Fibroblast of lung (primary cell): ENCODE measurements around the gene ELAVL2. TPM values are rescaled to one million over a fixed set of nuclear protein-coding genes. Genes with fewer than 3 reads are reported as not detected.

Experiments used
- DNase-seq, 2 donors: peaks; one replicate each; pipeline versions ENCODE4 v3.0.0 to v3.0.0-alpha.2; 2010; ENCODE audit warnings: low read depth in 2 of 2
- H2AFZ ChIP-seq: 2 replicates; pipeline ENCODE4 v1.5.1; 2012; ENCODE audit warnings: low read length, control low read depth, inconsistent platforms
- H3K27ac ChIP-seq: 2 replicates; pipeline ENCODE4 v1.5.1; 2011; ENCODE audit warnings: low read length, control low read depth; ENCODE audit not compliant: insufficient read depth
- H3K27me3 ChIP-seq: 2 replicates; pipeline ENCODE4 v1.5.1; 2011; ENCODE audit warnings: mild to moderate bottlenecking, low read length; ENCODE audit not compliant: control insufficient read depth, insufficient read depth
- H3K36me3 ChIP-seq: 2 replicates; pipeline ENCODE4 v1.5.1; 2011; ENCODE audit warnings: low read length; ENCODE audit not compliant: control insufficient read depth, insufficient read depth
- H3K4me1 ChIP-seq: 2 replicates; pipeline ENCODE4 v1.5.1; 2011; ENCODE audit warnings: low read length; ENCODE audit not compliant: control insufficient read depth, insufficient read depth; ENCODE audit errors: extremely low read depth
- H3K4me2 ChIP-seq: 2 replicates; pipeline ENCODE4 v1.5.1; 2011; ENCODE audit warnings: low read length, control low read depth; ENCODE audit not compliant: insufficient read depth; ENCODE audit errors: extremely low read depth
- H3K4me3 ChIP-seq, 4 experiments: fragments of 200-600 bp in 1 of 4; sonication (generic) in 1 of 4; replicated peaks in 1 of 4; 2 replicates each; pipeline ENCODE4 v1.5.1; 2011 to 2016; ENCODE audit warnings: low read length in 4 of 4, low read depth in 3 of 4, mild to moderate bottlenecking in 3 of 4, control low read depth in 2 of 4, inconsistent platforms in 1 of 4, mixed read lengths in 1 of 4; ENCODE audit not compliant: insufficient read depth in 1 of 4; ENCODE audit errors: control extremely low read depth in 1 of 4
- H3K79me2 ChIP-seq: 2 replicates; pipeline ENCODE4 v1.5.1; 2012; ENCODE audit warnings: mild to moderate bottlenecking, low read length, inconsistent platforms; ENCODE audit not compliant: control insufficient read depth, insufficient read depth
- H3K9ac ChIP-seq: 2 replicates; pipeline ENCODE4 v1.5.1; 2011; ENCODE audit warnings: mild to moderate bottlenecking, low read length, control low read depth; ENCODE audit not compliant: insufficient read depth
- H3K9me3 ChIP-seq: 2 replicates; pipeline ENCODE4 v1.5.1; 2012; ENCODE audit warnings: low read depth, low read length; ENCODE audit not compliant: control insufficient read depth, insufficient read depth
- H4K20me1 ChIP-seq: 2 replicates; pipeline ENCODE4 v1.5.1; 2011; ENCODE audit warnings: low read length; ENCODE audit not compliant: control insufficient read depth, insufficient read depth; ENCODE audit errors: extremely low read depth
- EZH2 ChIP-seq: IDR thresholded peaks from 2 replicates; pipeline ENCODE4 v1.5.1; 2012; ENCODE audit warnings: low read length, control low read depth, mild to moderate bottlenecking; ENCODE audit errors: missing control alignments
- polyA plus RNA-seq, 2 donors: library from polyadenylated mRNA; depleted of rRNA in 1 of 2; stranded (reverse) in 1 of 2; unstranded in 1 of 2; fragments of >200 nt; gene quantifications; 2 replicates each; pipeline ENCODE4 v1.2.1, GENCODE V29; 2011 to 2012; ENCODE audit warnings: missing spikeins in 1 of 2
- total RNA-seq: library from RNA; depleted of rRNA; stranded (reverse); fragments of >200 nt; gene quantifications from 2 replicates; pipeline ENCODE4 v1.2.1, GENCODE V29; 2014
- TF ChIP-seq, protein P1 (sequence below), 2 donors: IDR thresholded peaks in 1 of 2; conservative IDR thresholded peaks in 1 of 2; 1 replicate in 1 of 2; 2 replicates in 1 of 2; pipeline ENCODE4 v1.5.1; 2011 to 2012; ENCODE audit warnings: low read length in 2 of 2, control low read depth in 1 of 2, inconsistent platforms in 1 of 2, low read depth in 1 of 2, mild to moderate bottlenecking in 1 of 2

Gene ELAVL2
- total and polyA plus RNA-seq, 2 donors (not counting 1 experiment from before 2014, with no cell fraction given), result under 0.01 to 0.03 TPM

DNA sequence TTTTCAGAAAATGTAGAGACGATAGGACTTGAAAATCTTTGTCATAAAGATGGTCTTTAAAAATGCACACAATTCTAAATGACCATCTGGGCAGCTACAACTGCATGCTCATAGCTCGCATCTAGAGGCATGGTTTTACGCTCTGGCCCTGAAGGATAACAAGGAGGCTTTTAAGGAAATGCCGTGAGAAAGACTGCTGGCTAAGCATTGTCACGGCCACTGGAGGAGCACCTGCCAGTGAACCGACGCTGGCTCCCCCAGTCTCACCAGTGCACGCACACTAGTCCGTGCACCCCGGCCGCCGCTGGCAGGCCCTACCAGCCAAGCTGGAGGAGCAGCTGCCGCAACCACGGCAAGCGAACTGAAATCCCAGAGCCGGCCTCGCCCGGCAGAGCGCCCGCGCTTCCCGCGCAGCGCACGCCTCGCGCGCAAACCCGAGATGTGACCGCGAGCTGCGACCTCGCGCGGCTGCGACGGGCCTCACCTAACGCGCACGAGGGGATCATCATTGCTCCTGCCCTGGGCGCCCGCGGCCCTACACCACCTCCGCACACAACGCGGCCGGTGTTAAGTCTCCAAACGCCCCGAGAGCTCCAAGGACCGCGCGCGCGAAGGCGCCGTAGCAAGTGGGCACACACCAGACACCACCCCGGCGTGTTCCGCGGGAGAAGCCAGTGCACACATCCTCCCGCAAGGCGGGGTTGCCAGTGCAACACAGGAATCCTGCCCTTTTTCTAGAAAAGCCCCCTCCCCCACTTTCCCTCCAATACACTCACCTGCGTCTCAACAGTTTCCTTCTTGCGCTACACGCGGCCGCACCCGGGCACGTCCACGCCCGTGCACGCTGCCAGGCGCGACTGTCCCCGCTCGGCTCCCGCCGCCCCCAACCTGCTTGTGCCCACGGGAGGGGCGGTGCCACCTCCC, 5.3 kb downstream of the ELAVL2 start:
- Histone ChIP-seq H3K4me1 (no peaks in the 10 kb centered on the region), H3K9ac (no peak overlapping the region), H3K79me2 (no peaks in the 10 kb centered on the region), H2AFZ (no peak overlapping the region), H4K20me1 (no peaks in the 10 kb centered on the region), H3K9me3 (no peaks in the 10 kb centered on the region), H3K4me3 (no peak overlapping the region), H3K36me3 (no peaks in the 10 kb centered on the region), H3K27me3 (peaks cover 20% of the 10 kb centered on the region), H3K27ac (no peak overlapping the region), H3K4me2 (no peak overlapping the region)
- DNase-seq, result no peak
- TF ChIP-seq, protein P1, sequence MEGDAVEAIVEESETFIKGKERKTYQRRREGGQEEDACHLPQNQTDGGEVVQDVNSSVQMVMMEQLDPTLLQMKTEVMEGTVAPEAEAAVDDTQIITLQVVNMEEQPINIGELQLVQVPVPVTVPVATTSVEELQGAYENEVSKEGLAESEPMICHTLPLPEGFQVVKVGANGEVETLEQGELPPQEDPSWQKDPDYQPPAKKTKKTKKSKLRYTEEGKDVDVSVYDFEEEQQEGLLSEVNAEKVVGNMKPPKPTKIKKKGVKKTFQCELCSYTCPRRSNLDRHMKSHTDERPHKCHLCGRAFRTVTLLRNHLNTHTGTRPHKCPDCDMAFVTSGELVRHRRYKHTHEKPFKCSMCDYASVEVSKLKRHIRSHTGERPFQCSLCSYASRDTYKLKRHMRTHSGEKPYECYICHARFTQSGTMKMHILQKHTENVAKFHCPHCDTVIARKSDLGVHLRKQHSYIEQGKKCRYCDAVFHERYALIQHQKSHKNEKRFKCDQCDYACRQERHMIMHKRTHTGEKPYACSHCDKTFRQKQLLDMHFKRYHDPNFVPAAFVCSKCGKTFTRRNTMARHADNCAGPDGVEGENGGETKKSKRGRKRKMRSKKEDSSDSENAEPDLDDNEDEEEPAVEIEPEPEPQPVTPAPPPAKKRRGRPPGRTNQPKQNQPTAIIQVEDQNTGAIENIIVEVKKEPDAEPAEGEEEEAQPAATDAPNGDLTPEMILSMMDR (conservative IDR thresholded peaks at IDR 0.05 in 1 of 2, IDR thresholded peaks at IDR 0.05 in 1 of 2; ENCODE audit: low read depth in 1 of 2, low read length in 2 of 2), result no peak
- TF ChIP-seq EZH2, result no peak

GRCh38 chr9:23819403-23819802, 6.6 kb downstream of the ELAVL2 start:
- TF ChIP-seq, protein P1 (conservative IDR thresholded peaks at IDR 0.05 in 1 of 2, IDR thresholded peaks at IDR 0.05 in 1 of 2; ENCODE audit: low read depth in 1 of 2, low read length in 2 of 2), result no peak
- TF ChIP-seq EZH2, result no peak
- no peak for DNase-seq
- no peak overlapping the region for H3K4me2 ChIP-seq
- H3K27me3 ChIP-seq, result peaks cover 20% of the 10 kb centered on the region
- H3K36me3 ChIP-seq, result no peaks in the 10 kb centered on the region
- no peak overlapping the region for H2AFZ ChIP-seq
- H3K4me1 ChIP-seq, result no peaks in the 10 kb centered on the region
- H3K79me2 ChIP-seq, result no peaks in the 10 kb centered on the region
- no peak overlapping the region for H3K27ac ChIP-seq
- no peaks in the 10 kb centered on the region for H3K9me3 ChIP-seq
- no peak overlapping the region for H3K9ac ChIP-seq
- H3K4me3 ChIP-seq, result no peak overlapping the region
- H4K20me1 ChIP-seq, result no peaks in the 10 kb centered on the region

GRCh38 chr9:23814243-23814642, 11.8 kb downstream of the ELAVL2 start:
- H3K36me3 ChIP-seq, result no peaks in the 10 kb centered on the region
- no peak overlapping the region for H3K9ac ChIP-seq
- no peak overlapping the region for H3K4me3 ChIP-seq
- TF ChIP-seq EZH2, result no peak
- TF ChIP-seq, protein P1 (conservative IDR thresholded peaks at IDR 0.05 in 1 of 2, IDR thresholded peaks at IDR 0.05 in 1 of 2; ENCODE audit: low read depth in 1 of 2, low read length in 2 of 2), result no peak
- no peaks in the 10 kb centered on the region for H3K4me1 ChIP-seq
- H3K27ac ChIP-seq, result no peak overlapping the region
- no peaks in the 10 kb centered on the region for H4K20me1 ChIP-seq
- no peaks in the 10 kb centered on the region for H3K79me2 ChIP-seq
- H3K4me2 ChIP-seq, result no peak overlapping the region
- no peaks in the 10 kb centered on the region for H3K27me3 ChIP-seq
- DNase-seq, result no peak
- H2AFZ ChIP-seq, result no peak overlapping the region
- no peaks in the 10 kb centered on the region for H3K9me3 ChIP-seq
